GM19463 (cell line): Measurements from ENCODE around the gene COG6.

Experiments
- ATAC-seq: cut with Tn5 transposase; IDR thresholded peaks from one replicate; pipeline ENCODE4 v1.9.1; 2021; ENCODE audit warnings: mild to moderate bottlenecking, moderate library complexity; ENCODE audit not compliant: unreplicated experiment

COG6 gene

DNA sequence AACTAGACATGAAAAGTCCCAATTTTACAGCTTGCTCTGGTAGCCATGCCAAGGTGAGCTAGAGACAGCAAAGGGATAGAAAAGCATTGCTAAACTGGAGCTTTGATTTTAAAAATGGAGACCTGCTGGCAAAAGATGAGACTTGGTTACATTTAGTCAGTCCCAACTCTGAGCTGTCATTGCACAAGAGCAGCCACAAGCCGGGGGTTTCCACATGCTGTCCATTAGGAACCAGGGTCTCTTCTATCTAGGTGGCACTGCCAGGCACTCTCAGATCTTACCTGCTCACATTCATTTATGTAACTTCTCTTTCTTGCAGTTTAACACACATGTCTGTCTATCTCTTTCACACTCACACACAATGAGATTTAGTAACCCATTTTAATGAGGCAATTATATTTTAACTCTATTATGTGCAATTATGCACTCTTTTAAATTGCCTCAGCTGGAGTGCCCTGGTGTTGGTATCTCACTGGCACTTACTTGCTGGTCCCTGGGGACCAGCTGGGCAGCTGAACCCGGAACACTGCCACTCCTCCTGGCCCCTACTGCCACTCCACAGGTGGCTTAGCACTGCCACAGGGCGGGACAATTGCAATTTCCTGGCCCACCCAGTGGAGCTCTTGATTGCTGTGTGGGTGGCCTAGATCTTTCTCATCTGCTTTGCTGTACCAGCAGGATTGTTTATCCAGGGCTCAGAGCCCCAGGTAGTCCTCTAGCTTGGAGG lies 112.5 kb downstream of the COG6 start:
- no peak for ATAC-seq

DNA sequence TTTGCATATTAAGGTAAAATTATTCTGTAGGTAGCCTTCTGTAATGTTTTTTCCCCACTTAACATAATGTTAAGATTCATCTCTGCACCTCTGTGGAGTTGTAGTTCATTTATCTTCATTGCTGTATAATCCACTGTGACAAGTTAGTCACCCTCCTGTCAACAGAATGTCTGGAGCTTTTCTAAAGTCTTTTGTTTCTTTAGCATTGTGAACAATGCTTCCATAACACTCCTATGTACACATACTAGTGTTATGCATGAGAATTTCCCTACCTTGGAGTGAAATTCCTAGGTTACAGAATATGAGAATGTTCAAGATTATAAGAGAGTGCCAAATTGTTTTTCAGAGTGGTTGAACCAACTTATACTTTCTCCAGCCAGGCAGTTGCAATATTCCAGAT lies 113.5 kb downstream of the COG6 start:
- no peak for ATAC-seq

DNA sequence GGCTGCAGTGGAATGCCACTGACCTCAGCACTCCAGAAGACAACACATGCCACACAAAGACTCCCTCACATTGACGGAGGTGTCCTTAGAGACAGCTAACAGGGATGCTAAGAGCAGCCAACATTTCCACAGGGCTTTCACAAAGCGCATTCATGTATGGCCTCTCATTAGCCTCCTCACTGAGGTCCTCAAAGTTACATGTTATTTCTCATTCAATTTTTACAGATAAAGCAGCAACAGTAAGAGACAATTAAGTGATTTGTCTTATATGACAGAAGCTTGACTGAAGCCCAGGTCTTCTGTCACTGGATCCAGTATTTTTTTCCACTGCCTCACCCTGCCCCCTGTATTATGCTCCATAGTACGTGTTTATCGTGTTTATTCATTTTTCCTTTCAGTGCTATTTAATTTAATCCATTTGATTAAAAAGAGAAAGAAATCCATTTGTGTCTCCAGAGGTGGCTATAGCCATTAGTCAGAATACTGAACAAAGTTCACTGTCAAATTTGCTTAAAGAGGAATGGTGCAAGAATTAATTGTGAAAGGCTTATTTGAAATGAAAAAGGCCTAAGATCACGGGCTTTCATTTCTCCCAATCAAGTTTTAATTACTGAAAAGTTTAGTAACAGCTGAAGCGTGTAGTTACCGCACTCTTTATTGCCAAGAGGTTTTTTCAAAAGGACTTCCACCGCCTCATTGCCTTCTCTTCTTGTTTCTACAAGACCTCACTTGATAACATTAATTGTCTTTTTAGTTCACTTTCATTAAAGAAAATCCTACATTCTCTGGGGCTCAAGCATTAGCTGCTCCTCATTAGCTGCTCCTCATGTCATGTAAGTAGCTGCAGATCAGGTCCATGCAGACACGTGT lies 115.0 kb downstream of the COG6 start:
- no peak for ATAC-seq

DNA sequence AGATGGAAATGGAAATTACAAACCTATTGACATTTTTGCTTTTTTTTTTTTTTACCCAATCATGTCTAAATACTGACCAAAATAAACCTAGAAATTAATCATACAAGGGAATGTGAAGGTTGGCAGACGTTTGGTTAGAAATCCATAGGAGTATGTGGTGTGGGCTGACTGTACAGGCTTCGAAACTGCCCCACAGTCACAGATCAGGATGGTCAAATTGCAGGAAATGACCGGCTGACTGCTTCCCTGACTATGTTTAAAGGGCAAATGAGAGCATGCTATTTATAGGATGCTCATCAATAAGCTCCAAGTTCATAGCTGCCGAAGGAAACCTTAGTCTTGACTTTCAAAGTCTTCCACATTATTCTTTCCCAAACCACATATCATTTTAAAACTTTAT lies 118.4 kb downstream of the COG6 start:
- ATAC-seq = no peak

- ATAC-seq = no peak
Observed at GRCh38 chr13:39776439-39776838, 121.0 kb downstream of the COG6 start.

- no peak for ATAC-seq
Observed at GRCh38 chr13:39777021-39777420, 121.6 kb downstream of the COG6 start.

DNA sequence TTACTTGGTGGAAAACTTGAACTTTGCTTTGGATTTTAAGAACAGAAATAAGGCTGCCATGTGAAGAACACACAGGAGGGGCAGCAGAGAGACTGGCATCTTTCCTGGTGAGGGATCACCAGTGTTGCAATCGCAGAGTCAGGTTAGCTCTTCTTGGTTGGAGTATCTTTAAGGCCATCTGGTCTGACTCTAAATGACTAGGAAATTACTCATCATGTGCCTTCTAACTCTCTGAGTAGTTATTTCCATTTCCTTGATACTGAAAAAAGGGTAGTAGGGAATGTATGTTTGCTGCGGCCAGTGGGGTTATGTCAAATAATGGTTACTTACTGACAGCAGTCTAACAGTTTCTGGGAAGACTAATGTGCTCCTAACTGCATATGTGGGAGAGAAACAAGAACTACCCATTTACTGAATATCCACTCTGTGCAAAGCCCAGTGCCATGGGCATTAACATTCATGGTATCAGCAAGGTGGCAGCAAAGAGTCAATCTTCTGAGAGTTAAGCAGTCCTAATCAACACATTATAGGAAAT lies 122.1 kb downstream of the COG6 start:
- no peak for ATAC-seq

GRCh38 chr13:39779337-39780265 lies 124.1 kb downstream of the COG6 start:
- ATAC-seq = no peak

DNA sequence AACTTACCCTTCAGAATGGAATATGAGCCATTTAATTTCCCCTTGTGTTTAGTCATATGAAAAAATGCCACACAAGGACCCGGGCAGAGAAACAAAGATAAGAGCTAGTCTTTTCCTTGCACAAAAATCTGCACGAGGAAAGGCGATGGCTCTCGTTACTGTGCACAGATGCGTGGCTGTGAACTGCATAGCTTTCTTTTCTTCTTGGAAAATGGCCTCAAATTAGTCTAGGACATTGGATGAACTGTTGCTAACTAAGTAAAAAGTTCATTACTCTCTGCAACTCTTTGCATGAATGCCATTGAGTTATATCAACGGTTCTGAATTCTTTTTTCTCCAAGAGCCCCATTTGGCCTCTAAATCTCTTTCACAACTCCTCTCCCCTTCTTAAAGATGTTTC lies 125.2 kb downstream of the COG6 start:
- ATAC-seq = no peak

- no peak for ATAC-seq
Observed at GRCh38 chr13:39781381-39781780, 125.9 kb downstream of the COG6 start.

- ATAC-seq = no peak
Observed at GRCh38 chr13:39783051-39783450, 127.6 kb downstream of the COG6 start.

DNA sequence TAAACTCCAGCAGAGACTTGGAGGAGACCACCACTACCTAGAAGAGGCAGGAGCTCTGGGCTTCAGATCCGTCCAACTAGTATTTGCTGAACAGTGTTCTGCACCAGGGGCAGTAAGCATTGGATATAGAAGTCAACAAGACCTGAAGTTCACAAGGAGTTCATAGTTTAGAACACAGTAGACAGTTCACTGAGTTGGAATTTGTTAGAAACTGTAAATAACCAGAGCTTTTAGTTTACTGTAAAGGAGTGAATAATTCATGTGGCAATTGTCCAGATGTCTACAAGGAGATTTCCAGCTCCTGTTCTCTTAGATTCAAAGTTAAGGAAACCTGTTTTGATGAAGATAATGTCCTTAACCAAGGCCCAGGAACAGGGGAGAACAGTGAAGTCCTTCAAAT lies 128.9 kb downstream of the COG6 start:
- no peak for ATAC-seq

DNA sequence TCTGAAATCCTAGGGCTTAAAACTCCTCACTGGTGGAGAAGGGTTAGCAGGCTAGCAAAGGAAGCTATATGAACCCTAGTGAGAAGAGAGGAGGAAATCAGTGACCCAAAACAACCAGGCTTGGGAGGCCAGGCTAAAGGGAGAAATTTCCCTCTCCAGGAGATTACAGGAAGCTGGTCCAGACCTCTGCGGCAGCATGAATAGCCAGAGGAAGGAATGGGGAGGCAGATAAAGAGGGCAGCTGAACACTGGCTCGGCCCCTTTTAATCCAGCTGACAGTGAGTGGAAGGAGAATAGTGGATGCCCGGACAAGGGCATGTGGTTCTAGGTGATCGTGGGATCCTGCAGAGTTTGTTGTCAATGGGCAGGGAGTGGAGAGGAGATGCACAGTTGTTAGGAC lies 130.6 kb downstream of the COG6 start:
- ATAC-seq = no peak

- ATAC-seq = no peak
Observed at GRCh38 chr13:39787086-39787487, 131.6 kb downstream of the COG6 start.

- ATAC-seq = no peak
Observed at GRCh38 chr13:39788102-39788501, 132.6 kb downstream of the COG6 start.

GRCh38 chr13:39789451-39789850 lies 134.0 kb downstream of the COG6 start:
- ATAC-seq = no peak
